ENCODE data around the gene CREB3L2. TPM values are rescaled to one million over a fixed set of nuclear protein-coding genes. Genes with fewer than 3 reads are reported as not detected.
"Not testable (repeated sequence)": the region's sequence is repeated elsewhere in the genome, so short reads cannot be mapped to it uniquely, and the experiment has no call there.

Gene CREB3L2, protein sequence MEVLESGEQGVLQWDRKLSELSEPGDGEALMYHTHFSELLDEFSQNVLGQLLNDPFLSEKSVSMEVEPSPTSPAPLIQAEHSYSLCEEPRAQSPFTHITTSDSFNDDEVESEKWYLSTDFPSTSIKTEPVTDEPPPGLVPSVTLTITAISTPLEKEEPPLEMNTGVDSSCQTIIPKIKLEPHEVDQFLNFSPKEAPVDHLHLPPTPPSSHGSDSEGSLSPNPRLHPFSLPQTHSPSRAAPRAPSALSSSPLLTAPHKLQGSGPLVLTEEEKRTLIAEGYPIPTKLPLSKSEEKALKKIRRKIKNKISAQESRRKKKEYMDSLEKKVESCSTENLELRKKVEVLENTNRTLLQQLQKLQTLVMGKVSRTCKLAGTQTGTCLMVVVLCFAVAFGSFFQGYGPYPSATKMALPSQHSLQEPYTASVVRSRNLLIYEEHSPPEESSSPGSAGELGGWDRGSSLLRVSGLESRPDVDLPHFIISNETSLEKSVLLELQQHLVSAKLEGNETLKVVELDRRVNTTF
- 10 to 100 TPM; 45.9 to 50.9 (median 46.1) TPM for polyA plus RNA-seq (ENCODE audit: insufficient read length in 3 of 3)

DNA sequence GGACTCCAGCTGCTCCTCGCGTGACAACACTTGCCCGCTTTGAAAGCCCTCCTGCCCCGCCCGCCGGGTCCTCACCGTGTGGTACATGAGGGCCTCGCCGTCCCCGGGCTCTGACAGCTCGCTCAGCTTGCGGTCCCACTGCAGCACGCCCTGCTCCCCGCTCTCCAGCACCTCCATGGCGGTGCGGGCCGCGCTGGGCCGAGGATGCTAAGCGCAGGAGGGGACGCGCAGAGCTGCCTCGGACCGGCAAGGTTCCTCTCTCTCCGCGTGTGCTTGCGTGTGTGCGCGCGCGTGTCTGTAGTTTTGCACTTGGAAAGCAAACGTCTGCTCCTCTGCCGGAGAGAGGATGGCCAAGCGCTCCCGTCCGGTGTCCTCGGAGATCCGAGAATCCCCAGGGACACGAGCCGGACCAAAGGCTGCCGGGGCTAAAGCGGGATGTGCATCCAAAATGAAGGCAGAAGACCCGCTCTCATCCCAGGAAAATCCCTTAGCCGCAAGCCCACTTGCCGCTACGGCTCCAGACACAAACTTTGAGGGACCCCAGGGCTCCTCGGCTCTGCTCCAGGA is at the start of gene CREB3L2:
CREB3L2 (minus strand) TSS at position 558 of the 567 bp plus-strand sequence; CDS start at position 177, 381 bp downstream.
- peak in 1 of 3 donors; percentile 35 for DNase-seq (ENCODE audit: low read depth in 3 of 3, low spot score in 2 of 3)

DNA sequence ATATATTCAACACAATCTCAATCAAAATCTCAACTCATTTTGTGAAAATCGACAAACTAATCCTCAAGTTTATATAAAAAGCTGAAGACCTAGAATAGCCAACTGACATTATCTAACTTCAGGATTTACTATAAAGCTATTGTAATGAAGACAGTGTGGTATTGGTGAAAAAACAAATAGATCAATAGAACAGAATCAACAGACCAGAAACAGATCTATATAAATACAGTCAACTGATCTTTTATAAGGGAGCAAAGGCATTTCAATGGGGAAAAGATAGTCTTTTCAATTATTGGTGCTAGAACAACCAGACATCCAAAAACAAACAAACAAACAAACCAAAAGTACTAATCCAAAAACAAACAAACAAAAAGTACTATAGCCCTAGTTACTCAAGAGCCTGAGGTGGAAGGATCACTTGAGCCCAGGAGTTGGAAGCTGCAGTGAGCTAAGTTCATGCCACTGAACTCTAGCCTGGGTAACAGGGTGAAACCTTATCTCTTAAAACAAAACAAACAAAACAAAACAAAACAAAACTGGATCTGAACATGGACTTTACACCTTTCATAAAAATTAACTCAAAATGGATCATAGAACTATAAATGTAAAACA is 47.7 kb upstream of the CREB3L2 start:
- no peak for DNase-seq (ENCODE audit: low read depth in 3 of 3, low spot score in 2 of 3)

DNA sequence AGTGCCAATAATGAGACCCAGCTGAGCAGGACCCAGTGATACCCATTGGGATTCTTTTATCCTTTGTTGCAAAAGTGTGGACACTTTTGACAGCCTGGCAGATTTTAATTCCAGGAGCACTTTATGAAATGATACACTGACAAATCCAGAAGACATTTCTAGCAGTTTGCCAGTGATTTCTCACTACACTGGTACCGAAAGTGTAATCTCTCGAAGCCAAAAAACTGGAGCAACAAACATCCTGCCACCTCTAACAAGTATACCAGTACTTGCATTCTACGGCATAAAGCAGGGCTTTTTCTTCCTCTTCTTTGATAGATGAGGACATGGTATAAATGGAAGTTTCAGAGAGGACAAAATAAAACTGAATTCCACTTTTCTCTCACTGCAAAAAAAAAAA is 46.0 kb upstream of the CREB3L2 start:
- DNase-seq (ENCODE audit: low read depth in 3 of 3, low spot score in 2 of 3) = no peak

DNA sequence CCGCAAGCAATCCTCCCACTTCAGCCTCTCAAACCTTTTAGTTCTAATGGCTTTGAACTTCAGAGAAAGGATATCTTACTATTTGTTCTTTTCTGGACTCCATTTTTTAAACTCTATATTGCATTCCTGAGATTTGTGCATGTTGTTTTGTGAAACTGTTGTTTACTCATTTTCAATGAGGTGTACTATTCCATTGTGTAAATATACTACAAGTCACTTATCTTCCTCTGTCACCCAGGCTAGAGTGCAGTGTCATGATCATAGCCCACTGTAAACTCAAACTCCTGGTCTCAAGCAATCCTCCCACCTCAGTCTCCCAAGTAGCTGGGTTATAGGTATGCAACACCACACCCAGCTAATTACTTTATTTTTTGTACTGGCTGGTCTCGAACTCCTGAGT is 43.0 kb upstream of the CREB3L2 start:
- no peak for DNase-seq (ENCODE audit: low read depth in 3 of 3, low spot score in 2 of 3)

DNA sequence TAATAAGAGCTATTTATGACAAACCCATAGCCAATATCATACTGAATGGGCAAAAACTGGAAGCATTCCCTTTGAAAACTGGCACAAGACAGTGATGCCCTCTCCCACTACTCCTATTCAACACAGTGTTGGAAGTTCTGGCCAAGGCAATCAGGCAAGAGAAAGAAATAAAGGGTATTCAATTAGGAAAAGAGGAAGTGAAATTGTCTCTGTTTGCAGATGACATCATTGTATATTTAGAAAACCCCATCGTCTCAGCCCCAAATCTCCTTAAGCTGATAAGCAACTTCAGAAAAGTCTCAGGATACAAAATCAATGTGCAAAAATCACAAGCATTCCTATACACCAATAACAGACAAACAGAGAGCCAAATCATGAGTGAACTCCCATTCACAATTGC is 38.2 kb upstream of the CREB3L2 start:
- DNase-seq (ENCODE audit: low read depth in 3 of 3, low spot score in 2 of 3) = not testable (repeated sequence)

DNA sequence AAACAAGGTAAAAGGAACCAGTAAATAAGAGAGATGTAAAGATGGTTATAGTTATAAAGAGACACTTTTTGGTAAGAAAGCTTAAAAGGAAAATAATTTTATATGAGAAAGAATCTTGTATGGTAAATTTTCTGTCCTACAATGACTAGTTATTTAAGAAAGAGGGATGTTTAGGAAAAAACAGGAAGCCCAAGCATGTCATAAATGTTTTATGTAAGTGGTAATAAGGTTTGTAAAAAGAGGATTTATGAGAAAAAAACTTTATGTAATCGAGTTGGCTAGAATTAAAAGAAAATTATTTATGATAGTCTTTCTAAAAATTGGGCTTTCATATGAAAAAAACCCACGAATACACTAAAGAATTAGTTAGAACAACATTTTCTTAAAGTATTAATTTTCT is 34.2 kb upstream of the CREB3L2 start:
- DNase-seq (ENCODE audit: low read depth in 3 of 3, low spot score in 2 of 3) = no peak

DNA sequence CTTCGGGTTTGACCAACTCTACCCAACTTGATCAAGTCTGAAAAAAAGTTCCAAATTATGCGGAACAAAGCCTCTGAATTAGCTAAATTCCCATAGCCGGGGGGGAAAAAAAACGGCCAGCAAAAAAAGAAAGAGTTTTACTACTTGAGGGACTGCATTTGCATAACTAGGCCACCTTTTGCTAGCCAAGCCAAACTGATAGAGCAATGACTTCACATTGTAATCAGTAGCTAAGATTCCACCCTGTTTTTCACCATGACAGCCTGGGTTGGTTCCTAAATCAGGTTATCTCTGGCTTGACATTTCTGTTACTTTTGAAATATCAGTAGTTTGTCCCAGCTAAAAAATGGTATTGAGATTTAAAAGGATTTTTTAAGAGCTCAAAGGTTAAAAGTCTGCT is 31.4 kb upstream of the CREB3L2 start:
- no peak for DNase-seq (ENCODE audit: low read depth in 3 of 3, low spot score in 2 of 3)

DNA sequence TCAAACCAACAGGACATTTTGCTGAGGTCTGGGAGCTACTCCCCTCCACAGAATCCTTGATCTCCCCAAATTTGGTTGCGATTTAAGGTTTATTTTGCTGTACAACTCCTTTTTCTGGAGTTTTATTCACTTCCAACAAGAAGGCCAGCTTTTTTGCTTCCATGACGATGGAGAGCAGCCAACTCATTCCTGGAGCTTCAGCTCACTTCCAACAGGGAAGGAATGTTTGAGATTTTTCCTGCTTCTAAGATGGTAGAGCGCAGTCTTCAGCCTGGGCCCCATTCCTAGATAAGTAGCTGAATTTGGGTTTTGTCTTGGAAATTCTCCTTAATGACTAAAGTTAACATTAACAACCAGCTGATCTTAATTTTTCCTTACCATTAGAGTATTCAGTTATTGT is 30.9 kb upstream of the CREB3L2 start:
- DNase-seq (ENCODE audit: low read depth in 3 of 3, low spot score in 2 of 3) = no peak

DNA sequence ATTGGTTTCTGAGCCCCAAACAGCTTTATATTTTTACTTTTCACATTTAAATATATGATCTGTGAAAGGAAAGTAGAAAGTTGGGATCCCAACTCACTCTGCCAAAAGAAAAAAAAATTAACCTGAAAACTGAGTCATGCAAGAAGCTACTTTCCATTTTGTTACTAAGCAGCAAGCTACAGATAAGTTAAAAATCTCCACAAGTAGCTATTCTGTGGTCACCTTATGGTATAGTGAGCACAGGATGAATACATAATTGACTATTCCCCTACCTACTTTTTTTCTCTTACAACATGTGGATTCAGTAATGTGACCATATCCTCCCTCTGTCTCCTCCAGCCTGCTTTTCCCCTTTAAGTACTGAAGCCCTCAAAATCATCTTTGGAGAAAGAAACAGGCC is 30.3 kb upstream of the CREB3L2 start:
- no peak for DNase-seq (ENCODE audit: low read depth in 3 of 3, low spot score in 2 of 3)

DNA sequence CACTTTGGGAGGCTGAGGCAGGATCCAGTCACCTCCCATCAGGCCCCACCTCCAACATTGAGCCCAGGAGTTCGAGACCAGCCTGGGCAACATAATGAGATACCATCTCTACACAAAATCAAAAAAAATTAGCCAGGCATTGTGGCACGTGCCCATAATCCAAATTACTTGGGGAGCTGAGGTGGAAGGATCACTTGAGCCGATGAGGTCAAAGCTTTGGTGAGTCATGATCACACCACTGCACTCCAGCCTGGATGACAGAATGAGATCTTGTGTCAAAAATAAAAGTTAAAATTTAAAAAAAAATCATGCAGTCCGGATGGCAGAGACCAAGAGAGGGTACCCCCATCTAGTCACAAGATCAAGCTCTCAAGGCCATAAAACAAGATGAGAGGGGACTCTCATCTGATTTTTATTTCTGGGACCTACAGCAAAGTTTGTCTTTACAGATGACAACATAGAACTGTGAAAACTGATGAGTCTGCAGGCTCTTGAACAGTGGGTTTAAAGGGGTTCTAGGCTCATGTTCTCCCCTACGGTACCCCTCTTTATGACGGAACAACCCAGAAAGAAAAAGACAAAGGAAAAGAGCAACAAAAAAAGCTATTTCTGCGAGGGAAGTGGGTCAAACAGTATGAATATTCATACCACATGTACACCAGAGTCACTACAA is 28.9 kb upstream of the CREB3L2 start:
- DNase-seq (ENCODE audit: low read depth in 3 of 3, low spot score in 2 of 3) = no peak

DNA sequence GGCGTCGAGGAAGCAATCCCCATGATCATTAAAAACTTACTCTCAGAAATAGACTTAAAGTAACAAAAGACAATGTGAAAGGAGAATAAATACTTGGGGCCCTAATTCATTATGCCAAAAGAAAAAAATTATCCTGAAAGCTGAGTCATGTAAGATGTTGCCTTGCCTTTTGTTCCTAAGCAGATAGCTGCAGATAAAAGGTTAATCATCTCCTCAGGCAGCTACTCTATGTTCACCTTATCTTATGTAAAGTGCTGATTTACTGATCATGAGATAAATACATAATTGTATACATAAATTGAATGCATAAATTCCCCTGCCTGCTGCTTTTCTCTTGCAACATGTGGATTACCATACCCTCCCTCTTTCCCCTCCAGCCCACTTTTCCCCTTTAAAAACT is 28.1 kb upstream of the CREB3L2 start:
- DNase-seq (ENCODE audit: low read depth in 3 of 3, low spot score in 2 of 3) = no peak

DNA sequence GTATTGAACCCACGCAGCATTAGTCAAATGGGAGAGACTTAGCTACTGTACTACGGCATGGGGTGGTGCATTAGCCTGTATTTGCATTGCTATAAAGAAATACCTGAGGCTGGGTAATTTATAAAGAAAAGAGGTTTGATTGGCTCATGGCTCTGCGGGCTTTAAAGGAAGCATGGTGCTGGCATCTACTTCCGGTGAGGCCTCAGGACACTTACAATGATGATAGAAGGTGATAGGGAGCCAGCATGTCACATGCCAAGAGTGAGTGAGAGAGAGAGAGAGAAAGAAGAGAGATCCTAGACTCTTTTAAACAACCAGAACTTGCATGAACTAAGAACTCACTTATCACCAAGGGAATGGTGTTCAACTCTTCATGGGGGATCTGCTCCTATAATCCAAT is 27.2 kb upstream of the CREB3L2 start:
- no peak for DNase-seq (ENCODE audit: low read depth in 3 of 3, low spot score in 2 of 3)

DNA sequence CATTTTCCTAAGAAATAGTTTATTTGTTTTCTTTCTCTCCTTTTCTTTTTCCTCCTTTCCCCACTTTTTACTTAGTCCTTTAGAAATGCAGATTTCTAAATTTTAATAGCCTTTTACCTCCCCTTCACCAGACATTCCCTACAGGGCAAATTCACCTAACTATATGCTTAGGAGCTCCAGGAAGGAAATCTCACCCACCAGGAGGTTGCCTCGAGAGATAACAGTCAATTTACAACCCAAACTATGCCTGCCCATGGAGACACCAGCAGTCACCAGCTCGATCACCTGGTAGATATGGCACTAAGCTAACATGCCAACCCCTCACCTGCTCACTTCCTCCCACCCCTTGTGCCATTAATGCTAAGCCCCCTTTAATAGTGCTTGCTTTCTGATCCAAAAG is 25.2 kb upstream of the CREB3L2 start:
- no peak for DNase-seq (ENCODE audit: low read depth in 3 of 3, low spot score in 2 of 3)

DNA sequence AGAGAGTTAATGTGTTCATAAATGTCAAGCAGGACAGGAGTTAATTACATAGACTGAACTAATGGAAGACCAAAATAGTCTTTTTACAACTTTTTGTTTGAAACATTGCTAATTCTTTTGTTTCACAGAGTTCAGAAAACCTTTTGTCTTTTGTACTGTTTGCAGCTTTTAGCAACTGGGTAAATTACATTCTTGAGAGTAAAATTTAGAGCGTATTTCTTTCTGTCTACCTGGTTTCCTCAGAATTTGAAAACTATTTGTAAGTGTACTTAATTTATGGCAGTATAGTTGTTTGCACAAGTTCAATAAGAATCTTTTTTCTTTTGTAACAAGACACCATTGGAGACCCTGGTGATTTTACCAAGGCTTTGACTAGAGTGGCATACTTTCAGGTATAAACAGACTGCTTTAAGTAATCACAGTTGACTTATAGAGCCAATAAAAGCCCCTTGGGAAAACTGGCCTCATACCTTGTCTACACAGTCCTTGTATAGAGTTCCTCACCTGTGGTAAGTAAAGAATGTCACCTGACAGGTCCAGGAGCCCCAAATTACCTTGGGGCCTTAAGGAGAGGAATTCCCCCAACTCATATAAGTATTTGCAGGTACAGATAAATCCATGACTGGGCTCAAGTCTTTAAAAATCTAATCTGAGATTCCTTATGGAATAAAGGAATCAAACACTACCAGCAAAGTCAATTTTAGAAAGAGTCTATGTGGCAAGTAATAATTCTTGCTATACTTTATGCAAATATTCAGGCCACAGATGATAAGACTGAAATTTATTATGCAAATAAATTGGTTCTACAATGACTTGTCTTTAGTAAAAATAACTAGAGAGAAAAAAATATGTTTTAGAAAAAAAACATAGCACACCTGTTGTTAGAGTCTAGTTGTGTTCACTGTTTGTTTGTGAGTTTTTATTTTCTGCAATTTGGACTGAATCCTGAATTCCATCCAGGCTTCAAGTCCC is 23.6 kb upstream of the CREB3L2 start:
- DNase-seq (ENCODE audit: low read depth in 3 of 3, low spot score in 2 of 3) = no peak

DNA sequence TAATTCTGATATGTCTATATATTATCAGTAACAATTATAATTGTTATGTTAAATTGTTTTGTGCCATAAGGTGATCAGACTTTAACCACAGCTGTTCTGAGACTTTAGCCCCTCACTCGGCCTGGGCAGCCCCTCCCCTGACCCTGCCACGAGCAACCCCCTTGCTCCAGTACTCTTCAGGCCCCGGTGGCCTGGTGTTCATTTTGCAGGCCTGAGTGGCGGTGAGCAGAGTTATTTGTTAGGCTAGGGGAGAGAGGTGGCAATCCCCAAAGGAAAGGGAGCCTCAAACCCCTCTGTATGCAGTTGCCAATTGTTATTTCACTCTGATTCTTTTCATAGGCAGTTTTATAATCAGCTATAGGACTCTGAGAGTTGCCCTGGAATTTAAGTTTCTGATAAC is 22.9 kb upstream of the CREB3L2 start:
- no peak for DNase-seq (ENCODE audit: low read depth in 3 of 3, low spot score in 2 of 3)

DNA sequence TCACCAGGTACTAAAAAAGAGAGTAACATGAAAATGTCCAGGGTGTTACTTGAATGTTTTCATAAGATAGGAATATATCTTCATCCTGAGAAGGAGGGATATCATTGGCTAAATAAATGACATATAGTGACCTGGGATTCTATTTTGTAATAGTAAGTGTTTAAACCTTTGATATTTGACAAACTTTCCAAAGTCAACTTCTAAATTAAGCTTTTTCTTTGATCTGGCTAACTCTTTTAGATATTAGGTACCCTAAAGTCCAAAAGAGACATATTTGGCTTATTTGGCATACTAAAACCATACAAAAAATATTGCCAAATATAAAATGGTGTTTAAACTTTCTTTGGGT is 22.4 kb upstream of the CREB3L2 start:
- no peak for DNase-seq (ENCODE audit: low read depth in 3 of 3, low spot score in 2 of 3)

DNA sequence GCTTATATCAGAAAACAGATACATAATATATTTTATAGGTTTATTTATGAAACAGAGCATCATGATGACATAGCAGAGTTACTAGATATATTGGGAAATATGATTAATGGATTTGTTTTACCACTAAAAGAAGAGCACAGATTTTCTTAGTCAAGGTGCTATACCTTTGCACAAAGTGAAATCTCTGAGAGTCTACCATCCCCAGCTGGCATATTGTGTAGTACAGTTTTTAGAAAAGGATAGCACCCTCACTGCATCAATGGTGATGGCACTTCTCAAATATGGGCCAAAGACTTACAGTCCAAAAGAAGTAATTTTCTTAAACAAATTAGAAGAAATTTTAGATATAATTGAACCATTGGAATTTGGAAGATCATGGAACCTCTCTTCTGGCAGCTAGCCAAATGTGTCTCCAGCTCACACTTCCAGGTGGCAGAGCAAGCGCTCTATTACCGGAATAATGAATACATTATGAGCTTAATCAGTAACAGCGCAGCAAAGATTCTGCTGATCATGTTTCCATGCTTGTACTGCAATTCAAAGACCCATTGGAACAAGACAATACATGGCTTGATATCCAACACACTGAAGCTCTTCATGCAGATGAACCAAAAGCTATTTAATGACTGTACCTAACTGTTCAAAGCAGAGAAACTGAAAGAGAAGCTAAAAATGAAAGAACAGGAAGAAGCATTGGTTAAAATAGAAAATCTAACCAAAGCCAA is 21.9 kb upstream of the CREB3L2 start:
- no peak for DNase-seq (ENCODE audit: low read depth in 3 of 3, low spot score in 2 of 3)

DNA sequence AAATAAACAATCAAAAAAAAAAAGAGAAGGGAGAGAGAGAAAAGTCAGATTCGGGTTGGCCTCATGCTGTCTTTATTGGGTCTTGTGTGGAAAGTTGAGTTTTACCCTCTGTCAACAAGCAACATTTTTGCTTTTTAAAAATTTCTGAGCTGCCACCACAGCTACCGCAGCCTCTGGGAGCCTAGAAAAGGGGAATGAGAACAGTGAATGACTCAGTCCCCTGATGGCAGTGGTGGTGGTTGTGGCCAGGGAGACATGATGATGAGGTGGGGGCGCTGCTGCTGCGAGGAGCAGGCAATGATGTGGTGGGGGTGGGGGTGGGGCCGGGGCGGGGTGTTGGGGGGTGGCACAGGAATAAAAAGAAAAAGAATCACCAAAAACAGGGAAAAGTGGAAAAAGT is 20.0 kb upstream of the CREB3L2 start:
- DNase-seq (ENCODE audit: low read depth in 3 of 3, low spot score in 2 of 3) = no peak

DNA sequence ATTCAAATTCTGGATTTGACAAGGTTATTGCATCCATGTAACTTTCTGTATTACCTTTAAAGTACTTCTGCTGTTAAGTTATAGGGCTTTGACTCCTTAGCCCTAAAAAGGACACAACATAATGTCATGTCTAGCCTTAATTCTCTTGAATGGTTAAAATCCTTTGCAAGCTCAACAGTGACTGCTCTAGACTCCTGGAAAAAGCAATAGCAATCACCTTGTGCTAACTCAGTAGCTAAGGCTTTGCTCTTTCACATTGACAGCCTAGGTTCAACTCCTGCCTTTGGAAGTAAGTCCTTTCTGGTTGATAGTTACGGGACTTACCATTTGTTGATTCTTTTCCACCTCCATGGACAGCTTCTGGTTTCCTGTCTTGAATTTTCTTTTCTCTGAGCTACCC is 16.1 kb upstream of the CREB3L2 start:
- DNase-seq (ENCODE audit: low read depth in 3 of 3, low spot score in 2 of 3) = no peak

DNA sequence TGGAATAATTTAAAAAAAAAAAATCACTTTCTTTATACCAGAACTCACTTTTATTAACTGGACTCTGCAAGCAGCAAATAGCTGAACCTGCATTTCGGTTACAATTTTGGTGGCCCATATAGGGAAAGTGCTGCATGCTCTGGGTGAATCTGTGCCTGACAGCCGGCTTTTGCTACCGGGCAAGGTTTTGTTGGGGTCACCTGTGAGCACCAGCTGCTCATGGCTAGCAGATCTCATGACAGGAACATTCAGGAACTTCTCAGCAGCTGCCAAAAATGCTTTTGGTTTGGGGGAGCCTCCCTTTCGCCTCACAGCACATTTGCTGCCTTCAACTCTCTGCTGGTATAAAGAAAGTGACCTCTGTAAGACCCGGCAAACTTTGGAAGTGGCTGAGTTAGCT is 13.2 kb upstream of the CREB3L2 start:
- DNase-seq (ENCODE audit: low read depth in 3 of 3, low spot score in 2 of 3) = no peak

Measured in right renal cortex interstitium (tissue), 3 donors.